ENCODE measurements around the gene HOXA1.

The HOXA1 gene

DNA sequence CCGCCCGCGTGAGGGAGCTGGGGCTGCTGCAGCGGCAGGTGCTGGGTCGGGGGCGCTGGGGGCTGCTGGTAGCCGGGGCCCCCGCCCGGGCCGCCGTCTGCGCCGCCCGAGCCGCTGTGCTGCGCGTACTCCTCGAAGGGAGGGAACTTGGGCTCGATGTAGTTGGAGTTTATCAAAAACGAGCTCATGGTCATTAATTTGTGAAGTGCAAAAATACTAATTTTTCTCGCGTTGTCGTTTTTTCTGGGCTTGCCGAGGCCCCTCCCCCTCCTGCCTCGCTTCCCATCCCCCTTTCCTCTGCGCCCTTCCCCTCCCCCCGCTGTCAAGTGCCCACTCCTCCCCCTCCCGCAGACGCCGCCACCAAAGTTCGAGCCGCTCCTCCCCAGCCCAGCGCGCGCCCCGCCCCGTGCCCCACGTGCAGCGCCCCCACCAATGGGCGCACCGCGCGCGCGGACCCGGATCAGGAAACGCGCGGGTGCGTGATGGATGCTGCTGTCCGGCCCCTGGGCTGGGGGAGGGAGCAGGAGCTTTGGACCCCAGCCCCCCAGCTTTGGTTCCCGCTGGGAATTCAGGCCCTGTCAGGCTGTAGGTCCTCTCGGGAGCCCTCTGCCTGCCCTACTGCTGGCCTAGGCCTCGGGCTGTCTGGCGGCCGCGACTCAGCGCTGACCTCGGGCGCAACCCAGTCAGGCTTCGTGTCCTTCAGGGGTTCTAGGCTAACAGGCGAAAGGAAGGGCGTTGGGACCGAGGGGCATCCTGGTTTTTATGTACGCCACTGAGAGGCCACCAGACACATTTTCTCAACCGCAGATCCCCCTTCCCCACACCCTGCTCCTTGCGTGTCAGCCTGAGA, 35.0 kb upstream of the HOXA1 start, which contains the start of gene HOXA4:
Gene HOXA4, minus strand, starts transcription at position 218 of the 850 bp plus-strand sequence. Its CDS starts 24 bp downstream, at position 194.
- no peak for DNase-seq

DNA sequence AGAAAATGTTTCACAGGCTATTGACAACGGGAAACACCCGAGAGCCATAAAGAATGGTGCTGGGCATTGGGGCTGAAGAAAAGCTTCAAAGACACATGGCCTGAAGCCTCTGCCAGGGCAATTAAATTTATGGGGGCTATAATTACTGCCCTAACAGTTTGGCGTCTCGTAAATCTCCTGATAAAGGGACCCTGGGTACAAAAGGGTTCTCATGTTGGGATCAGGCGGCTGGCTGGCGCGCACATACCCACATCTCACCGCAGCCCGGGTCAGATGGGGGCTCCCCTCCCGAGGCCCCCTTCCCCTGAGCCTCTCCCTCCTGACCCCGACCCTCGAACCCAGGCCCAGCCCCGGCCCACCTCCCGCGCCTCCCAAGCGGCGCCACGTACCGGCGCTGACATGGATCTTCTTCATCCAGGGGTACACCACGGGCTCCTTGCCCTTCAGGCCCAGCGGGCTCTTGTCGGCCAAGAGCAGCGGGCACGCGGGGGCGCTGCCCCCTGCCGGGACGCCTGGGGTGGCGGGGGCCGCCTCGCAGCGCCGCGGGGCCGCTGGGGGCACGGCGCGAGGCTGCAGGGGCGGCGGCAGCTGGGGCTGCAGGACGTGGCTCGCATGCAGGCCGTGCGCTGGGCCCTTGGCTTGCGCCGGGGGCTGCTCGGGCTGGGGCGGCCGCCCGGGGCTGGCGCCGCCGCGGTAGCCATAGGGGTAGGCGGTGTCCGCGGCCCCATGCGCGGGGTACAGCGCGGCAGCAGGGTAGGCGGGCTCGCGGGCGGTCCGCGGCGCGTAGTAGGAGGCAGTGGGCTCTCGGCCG, 34.1 kb upstream of the HOXA1 start:
- DNase-seq: no peak

DNA sequence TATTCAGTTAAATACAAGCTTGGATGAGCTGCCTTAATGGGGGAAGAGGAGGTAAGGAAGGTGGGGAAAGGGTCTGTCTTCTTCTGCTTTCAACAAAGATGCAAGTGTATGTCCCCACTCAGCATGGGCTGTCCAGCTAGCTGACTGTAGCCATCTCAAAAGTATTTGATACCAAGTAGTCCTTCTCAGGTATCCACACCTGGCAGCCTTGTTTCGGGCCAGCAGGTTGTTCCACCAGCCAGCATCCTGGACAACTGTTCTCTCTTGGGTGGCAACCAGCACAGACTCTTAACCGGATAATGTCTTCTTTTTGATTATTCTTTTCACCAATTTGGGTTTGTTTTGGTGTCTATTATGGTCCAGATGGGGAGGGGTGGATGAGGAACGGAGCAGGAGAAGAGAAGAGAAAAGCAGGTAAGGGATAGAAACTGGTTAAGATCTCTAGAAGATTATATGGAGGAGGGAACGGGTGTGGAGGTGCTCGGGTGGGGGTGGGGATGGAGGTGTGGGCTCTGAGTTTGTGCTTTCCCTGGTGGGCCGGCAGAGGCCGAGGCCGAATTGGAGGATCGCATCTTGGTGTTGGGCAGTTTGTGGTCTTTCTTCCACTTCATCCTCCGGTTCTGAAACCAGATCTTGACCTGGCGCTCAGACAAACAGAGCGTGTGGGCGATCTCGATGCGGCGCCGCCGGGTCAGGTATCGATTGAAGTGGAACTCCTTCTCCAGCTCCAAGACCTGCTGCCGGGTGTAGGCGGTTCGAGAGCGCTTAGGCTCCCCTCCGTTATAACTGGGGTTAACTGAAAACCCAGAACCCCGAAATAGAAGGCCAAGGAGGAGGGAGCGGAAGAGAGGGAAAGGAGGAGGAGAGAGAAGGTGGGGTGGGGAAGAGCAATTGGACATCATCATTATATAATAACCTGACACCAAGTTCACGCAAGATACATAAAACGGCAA, 33.3 kb upstream of the HOXA1 start:
- DNase-seq: no peak

DNA sequence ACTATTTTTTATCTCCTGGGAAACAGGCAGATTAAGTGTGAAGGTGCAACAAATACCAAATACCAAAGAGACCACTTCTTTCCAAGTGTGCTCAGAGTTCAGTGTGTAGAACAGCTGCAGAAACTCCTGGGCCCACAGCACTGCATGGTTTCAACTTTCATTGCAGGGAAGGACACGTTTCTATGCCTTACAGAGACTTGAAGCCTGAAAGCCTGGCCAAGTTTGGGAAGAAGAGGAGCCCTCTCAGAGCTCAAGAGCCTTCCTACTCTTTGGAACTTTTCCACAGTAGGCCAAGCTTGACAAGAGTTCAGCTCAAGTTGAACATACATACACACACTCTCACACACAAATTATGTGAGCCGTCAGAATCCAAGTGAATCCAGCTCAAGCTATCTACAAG, 32.2 kb upstream of the HOXA1 start:
- DNase-seq: no peak

DNA sequence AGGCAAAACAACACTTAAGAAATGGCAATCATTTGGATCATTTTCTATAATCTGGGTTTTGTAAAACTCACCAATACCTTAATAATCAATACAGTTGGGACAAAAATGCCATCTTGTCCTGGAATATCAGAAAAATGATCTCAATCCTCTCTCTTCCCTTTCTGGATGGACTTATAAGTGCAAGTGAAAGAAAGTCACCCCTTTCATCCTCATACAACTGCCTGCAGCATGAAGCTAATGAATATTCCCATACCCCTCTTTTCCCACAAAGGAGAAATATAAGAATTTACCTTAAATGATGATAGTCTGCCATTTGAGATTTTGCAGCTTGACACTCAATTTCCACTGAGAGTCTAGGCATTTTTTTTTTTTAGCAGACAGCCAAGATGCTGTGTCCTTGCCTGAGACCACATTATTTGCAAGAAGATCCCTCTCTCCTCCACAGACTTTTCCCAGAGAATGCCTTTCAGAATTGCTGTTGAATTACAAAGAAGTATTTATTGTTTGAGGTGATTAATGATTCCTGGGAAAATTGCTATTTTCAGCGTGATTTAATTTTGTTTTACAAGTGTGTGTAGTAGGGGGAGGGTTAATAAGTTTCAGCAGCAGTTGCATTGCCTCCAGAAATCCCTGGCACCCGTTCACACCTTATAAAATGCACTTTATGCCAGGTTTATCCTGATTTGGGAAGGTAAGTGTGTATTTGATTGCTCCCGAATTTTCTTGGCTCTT, 31.0 kb upstream of the HOXA1 start:
- no peak for DNase-seq

DNA sequence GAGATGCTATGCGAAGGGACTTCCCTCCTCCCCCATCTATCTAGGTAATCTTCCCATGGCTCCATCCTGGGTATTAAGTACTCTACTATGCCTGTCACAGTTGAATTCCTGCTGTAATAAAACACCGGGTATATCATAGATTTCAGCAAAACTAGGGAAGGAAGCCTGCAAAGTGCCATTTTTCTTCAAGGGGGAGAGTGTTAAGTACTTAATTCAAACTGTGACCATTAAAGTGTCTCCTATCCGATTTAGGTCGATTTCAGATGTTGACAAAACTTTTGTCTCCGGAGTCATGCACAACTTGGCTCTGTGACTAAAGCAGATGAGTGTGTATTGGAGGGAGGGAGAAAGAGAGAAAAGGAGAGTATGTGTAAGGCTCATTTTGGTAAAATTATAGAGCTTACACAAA, 30.2 kb upstream of the HOXA1 start:
- DNase-seq: no peak

DNA sequence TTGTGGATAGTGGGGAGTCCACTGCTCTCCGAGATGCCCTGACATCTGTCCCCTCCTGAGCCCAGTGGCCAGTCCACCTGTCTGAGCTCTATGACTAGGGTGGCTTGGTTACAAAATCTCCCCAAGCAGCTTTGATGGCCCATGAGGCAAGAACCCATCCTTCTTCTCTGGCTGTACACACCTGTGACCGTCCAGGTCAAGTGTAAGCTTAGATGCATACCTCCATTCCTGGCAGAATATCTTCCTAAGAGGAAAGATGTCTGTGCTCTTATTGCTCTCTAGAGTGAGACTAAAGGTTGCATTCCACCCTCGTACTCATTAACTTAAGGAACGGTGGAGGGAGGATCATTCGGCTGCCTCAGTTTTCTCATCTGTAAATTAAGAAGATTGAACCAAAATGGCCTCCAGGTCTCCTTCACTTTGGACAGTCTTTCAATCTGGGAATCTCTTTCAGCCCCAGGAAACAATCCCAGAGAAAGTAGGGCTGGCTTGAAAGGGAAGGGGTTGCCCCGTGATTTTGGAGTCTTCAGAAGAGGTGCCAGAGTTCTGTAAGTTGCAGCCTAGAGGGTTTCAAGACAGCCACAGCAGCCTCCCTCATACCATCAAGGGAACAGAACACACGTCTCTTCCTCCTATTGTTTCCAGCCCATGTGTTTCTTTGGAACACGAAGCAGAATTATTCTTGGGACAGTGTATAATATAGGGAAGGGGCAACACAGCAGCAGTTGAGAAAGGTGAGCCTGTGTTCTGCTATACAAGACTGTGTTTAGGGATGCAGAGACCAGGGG, 29.3 kb upstream of the HOXA1 start:
- no peak for DNase-seq

DNA sequence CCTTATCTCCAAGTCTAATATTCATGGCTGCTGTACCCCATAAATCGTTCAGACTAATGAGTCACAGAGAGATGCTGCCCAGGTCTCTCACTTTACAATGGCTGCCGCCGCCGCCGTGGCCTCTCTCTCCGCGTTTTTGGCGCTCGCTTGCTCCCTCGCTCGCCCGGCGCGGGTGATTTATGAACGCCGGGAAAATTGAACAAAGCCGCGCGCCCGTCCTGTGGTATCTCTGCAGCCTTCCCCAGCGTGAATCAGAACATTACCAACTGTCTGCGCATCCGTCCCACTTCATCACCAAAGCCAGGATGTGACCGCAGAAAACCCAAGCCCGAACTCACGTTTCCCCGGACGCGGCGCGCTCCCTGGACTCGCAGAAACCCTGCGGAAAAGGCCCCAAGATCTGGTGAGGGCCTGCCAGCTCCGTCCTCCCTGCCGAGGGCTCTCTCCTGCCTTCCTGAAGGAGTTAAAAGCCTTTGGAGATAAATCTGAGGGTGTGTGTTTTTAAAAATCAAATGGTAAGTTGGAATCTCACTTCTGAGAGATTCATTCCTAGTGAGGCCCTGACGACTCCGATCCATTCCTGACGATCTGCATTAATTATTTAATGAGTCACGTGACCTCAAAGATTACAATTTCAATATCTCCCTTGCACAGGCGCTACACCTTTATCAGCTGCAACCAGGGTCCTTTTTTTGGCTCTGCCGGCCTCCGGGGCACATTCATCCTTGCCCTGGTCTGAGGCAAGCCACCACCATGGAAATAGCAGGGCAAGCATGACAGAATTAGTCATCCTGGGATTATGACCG, 28.5 kb upstream of the HOXA1 start:
- DNase-seq: no peak

DNA sequence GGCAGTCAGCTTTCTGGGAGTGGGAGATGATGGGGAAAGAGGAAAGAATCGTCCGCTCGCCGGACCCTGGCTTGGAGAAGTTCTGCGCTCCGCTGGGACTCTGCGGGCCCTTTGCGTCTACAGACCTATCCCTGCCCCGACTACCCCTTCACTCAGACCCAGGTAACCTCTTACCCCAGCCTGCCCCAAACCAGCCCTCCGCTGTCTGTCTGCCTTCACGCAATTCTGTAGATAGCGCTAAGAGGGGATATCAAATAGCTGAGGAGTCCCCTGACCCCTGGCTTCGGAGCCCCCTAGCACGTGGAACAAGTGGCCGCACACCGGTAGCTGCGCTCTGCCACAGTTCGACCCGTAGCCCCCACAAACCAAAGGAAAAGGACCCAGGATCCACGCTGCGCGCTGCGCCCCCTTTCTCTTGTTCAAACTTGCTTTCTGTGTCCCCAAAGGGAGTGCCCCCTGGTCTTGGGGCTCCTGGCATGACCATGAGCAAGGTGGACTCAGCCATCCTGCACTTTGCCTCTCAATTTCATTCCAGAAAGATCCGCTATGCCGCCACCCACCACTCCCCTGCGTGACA, 27.8 kb upstream of the HOXA1 start:
- no peak for DNase-seq

DNA sequence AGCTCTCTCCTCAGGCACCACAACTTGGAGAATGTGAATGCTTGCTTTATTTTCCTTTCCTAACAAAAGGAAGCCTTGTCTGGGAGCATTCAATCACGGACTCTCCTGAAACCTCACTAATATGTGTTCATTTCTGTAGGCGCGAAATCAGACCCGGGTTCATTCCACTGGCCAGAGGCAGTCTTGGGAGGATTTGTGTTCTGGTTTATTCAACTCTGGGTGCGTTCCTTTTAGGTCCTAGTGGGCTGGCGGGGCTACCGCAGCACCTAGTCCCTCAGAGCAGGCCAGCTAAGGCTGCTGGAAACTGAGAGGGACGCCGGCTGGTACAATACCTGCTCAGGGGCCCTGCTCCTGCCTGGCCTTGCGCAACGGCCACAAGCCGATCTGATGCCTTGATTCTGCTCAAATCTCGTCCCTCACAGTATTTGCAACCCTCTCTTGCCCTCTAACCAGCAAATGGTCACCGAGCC, 27.2 kb upstream of the HOXA1 start:
- DNase-seq: no peak

DNA sequence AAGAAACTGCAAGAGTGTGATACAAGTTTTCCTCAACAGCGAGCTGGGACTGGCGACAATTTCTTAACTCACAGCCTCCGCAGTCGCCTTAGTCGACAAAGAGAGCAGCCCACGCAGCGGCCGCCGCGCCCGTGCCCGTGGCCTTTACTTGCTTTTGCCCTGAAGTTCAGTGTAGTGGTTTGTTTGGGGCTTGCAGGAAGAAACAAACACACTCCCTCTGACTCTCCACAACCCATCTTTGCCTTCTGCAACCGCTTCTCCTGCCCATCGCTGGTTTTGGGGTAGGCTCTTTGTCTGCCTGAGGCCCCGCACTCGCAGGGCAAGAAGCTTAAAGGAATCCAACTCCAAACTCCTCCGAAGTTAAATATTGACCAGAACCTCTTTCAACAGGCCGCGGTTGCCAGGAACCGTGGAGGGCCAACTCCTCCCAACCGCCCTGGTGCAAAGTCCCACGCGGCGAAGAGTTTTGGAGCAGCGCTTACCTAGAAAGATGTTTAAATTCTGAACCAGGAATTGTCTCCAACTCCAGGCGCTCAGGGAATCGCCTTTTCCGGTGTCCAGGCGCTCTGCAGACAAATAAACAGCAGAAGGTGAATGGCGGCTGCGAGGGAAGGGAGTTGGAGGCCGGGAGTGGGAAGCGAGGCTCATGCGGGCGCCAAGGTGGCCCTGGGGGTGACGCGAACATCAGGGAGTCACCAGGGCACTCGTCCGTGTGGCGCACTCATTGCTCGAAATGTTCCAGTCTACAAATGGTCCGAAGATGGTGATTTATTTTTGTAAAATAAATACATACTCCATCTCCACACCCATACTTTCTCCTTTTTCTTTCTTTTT, 26.5 kb upstream of the HOXA1 start:
- DNase-seq: no peak

DNA sequence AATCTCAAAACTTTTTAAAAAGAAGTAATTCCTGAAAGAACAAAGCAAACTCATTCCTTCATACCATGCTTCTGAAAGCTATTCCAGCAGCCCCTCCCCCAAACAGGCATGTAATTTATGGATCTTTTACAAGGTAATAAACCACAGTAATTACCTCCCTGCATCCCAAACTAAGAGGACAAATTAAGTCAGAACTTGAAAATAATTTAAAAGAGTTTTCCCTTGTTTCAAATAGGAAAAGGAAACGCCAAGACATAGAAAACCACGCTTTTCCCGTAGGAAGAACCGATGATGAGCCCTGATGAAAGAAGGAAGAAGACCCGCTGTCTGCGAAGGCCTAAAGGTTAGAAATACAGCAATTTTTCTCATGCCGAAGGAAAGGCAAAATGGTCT, 25.9 kb upstream of the HOXA1 start:
- DNase-seq: no peak

DNA sequence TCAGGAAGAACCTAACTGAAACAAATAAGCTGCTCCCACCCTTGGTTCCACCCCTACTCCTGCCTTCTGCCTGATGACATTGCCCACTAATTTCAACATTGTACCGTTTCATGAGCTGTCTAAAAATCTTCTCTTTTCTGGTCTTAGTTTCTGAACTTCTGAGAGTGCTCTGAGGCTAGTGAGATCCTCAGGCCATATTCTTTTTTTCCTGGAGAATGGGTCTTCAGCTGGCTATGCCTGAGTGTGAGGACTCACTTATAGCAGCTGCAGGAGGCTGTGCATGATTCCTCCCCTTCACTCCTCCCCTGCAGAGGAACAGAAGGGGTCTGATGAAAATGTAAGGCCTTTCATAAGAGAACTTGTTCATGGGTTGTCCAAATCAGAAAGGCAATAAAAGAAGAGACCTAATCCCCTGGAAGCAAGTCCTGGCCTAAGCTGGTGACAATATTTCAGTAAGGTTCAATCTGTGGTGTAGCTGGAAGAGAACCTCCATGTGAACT, 23.7 kb upstream of the HOXA1 start:
- DNase-seq: no peak

DNA sequence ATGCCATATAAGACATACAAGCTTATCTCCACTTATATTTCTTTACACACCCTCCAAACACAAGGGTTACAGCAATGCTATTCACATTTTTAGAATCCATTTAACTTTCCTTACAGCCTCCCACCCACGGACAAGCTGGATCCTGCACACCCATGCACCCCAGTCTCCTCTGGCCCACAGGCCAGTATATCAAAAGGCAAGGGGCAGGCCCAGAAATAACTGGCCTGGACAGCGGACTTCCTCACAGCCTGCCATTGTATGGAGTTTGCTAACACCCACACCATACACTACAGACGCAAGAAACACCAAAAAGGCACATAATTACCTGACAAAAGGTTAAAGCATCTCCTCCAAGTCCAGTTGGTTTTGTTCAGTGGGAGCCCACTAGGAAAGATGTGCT, 22.8 kb upstream of the HOXA1 start:
- no peak for DNase-seq

DNA sequence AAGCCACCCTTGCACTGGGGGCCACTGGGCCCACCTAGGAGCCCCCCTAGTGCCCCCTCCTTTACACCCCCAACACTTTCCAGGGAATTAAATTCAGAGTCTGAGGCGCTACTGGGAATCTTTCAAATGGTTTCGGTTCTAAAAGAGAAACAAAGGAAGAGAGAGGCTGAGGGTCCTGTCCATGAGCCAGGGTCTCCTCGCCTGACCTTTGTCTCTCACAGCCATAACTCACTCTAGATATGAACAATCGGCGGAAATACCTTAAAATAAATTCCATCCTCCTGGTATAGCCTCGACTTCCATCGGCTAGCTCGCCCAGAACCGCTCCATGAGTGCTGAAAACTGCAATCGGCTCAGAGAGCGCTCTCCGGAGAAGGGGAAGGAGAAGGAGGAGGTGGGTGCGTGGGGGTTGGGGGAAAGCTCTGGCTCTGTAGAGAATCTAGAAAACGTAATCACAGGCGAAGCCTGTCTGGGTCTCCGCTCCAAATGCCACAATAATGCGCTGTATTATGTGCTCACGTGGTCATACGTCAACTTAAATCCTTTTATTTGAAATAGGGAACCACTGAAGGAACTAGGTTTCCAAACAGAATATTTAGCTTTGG, 22.2 kb upstream of the HOXA1 start:
- DNase-seq: no peak

DNA sequence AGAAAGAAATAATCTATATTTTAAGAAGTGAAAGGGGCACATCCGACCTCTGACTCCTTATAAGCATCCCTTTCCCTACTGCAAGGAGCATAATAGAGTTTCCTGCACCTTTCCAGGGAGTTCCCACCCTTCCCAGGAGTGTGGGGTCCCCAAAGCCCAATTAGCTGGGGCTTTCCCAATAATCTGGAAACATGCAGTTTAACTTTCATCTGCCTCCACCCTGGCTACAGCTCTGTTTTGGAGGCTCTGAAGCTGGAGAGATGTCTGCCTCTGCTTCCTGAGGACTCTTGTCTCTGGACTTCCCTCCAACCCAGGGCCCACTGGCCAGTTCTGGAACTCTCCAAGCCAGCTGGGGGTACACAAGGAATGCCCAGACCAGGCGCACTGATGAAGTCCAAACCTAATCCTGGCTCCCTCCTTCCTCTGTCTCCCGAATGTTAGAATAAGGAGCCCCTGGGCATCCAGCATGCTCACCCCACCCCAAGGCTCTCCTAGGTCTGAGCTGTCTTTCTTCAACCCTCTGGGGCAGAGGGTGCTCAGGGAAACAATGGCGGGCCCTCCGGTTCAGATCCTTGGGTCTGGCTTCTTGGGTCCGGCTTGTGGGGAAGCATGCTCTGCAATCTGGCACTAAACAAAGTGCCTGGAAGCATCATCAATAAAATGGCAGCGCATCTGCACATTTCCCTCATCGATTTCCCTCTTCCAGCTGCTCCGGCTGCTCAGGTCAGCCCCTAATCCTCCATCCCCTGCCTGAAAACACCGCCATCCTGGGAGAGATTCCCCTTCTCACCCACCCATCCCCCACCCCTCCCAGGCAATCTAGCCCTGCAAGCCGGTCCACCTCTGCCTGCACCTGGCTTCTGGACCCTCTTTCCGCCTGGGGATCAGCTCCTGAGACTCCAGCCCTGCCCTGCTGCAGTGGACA, 21.4 kb upstream of the HOXA1 start:
- DNase-seq: no peak
